Choroid plexus epithelial cell (primary cell): ENCODE data around the gene ABHD2.

Experiments used
- DNase-seq: peaks from one replicate; pipeline ENCODE4 v3.0.0-alpha.2; 2010; ENCODE audit warnings: low read depth
- H3K4me3 ChIP-seq: 2 replicates; pipeline ENCODE4 v1.5.1; 2011; ENCODE audit warnings: low read depth, mild to moderate bottlenecking, control low read depth, low read length, moderate library complexity
- CTCF ChIP-seq: conservative IDR thresholded peaks from 2 replicates; pipeline ENCODE4 v1.5.1; 2011; ENCODE audit warnings: low read depth, mild to moderate bottlenecking, control low read depth, inconsistent platforms, low read length, moderate library complexity

Gene ABHD2

GRCh38 chr15:89178307-89178977 is 90.2 kb downstream of the ABHD2 start:
- no peak overlapping the region for H3K4me3 ChIP-seq
- TF ChIP-seq CTCF = no peak
- DNase-seq = no peak

GRCh38 chr15:89179966-89180875 is 92.0 kb downstream of the ABHD2 start:
- TF ChIP-seq CTCF = no peak
- no peak overlapping the region for H3K4me3 ChIP-seq
- peak; percentile 81 for DNase-seq

DNA sequence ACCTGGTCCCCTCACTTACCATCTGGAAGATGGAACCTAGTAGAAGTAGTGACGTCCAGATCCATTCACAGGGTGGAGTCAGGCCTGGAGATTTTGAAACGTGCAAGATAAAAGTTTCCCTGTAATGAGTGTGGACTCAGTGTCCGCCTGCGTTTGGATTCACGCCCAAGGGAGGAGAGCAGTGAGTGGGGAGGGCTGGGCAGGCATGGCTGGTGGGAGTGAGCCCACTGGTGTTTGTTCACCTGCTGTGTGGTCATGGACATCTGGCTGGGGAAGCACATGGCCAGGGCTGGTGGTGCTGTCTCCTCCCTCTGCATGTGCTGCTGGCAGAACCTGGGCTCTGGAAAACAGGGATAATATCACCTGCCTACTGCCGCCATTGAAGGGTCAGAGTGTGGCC is 96.1 kb downstream of the ABHD2 start:
- no peak for DNase-seq
- no peak overlapping the region for H3K4me3 ChIP-seq
- TF ChIP-seq CTCF = no peak

- no peak for TF ChIP-seq CTCF
- no peak overlapping the region for H3K4me3 ChIP-seq
- DNase-seq = no peak
Observed at GRCh38 chr15:89184886-89185526, 96.8 kb downstream of the ABHD2 start.

DNA sequence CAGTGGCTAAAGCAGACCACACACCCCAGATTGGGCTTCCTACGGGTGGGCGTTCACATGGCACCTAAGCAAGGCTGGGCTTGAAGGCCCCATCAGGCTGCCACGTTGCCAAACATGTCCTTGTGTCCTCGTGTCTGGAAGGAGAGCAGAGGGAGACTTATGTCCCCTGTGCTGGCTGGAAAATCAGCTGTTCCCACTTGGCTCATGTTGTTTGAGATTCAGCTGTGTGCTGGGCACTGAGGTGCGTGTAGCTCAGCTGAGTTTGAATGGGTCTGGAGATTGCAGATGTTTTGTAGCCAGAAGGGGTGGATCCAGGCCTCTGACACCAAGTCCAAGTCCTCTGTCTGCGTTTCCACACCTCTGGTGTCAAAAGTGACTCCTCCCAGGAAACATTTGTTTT is 98.5 kb downstream of the ABHD2 start:
- no peak overlapping the region for H3K4me3 ChIP-seq
- TF ChIP-seq CTCF = no peak
- DNase-seq = no peak

DNA sequence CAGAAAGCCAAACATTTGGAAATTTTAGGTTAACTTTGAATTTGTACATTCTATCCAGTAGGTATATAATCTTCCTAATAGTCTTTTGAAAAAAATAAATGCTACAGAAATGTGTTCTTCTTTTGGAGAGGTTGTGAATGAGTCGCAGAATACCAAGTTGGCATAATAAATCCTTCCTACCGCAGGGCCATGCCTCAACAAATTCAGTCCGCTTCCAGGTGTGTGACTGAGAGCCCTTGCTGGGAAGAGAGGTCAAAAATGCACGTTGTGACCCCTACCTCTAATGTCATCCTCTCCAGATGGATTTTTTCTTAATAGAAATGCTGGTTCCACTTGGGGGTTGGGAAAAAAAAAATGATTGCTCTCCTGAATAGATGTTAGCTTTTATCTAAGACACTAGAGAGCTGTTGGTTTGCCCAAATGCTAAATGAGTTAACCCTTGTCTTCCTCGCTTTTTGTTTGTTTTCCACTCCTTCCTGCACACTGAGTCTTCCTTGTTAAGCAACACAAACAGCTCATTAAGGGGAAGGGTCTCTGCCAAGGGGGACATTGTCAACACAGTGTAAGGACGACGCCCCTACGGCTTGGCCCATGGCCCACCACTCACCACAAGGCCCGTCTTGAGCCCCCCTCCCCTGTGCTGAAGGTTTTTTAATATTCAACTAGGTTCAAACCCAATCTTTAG is 99.2 kb downstream of the ABHD2 start:
- no peak for DNase-seq
- TF ChIP-seq CTCF = no peak
- no peak overlapping the region for H3K4me3 ChIP-seq
